CD4-positive, CD25-positive, alpha-beta regulatory T cell (primary cell): Measurements from ENCODE around the gene GAS2L3. TPM values are rescaled to one million over a fixed set of nuclear protein-coding genes. Genes with fewer than 3 reads are reported as not detected.
"Not testable (repeated sequence)": the region's sequence is repeated elsewhere in the genome, so short reads cannot be mapped to it uniquely, and the experiment has no call there.

Source experiments
- ATAC-seq, 2 donors: fragments of 150-1000 bp; cut with Tn5 transposase; one replicate each; pipeline ENCODE4 v1.10.0; 2021; ENCODE audit warnings: low read depth in 2 of 2, moderate number of reproducible peaks in 2 of 2, moderate library complexity in 1 of 2
- DNase-seq, 3 donors: peaks; one replicate each; pipeline versions ENCODE4 v3.0.0 to v3.0.0-alpha.2; 2012 to 2022; ENCODE audit warnings: mixed read lengths in 1 of 3
- H3K27ac ChIP-seq: one replicate; pipeline ENCODE4 v1.7.0; 2013; ENCODE audit warnings: mild to moderate bottlenecking, low read length; ENCODE audit not compliant: insufficient read depth, poor library complexity, severe bottlenecking
- H3K27me3 ChIP-seq: one replicate; pipeline ENCODE4 v1.7.0; 2013; ENCODE audit warnings: low read length; ENCODE audit not compliant: control insufficient read depth, insufficient read depth
- H3K36me3 ChIP-seq: one replicate; pipeline ENCODE4 v1.7.0; 2013; ENCODE audit warnings: mild to moderate bottlenecking, low read length, moderate library complexity; ENCODE audit not compliant: control insufficient read depth, insufficient read depth
- H3K4me1 ChIP-seq: 2 replicates; pipeline ENCODE4 v1.7.0; 2013; ENCODE audit warnings: mild to moderate bottlenecking, low read length; ENCODE audit not compliant: insufficient read depth, control insufficient read depth, poor library complexity, severe bottlenecking
- H3K4me3 ChIP-seq: one replicate; pipeline ENCODE4 v1.7.0; 2013; ENCODE audit warnings: low read depth, mild to moderate bottlenecking, low read length, moderate library complexity
- H3K9me3 ChIP-seq, 2 experiments: 1 replicate in 1 of 2; 2 replicates in 1 of 2; pipeline ENCODE4 v1.7.0; 2013; ENCODE audit warnings: low read length in 2 of 2, mild to moderate bottlenecking in 1 of 2, moderate library complexity in 1 of 2; ENCODE audit not compliant: control insufficient read depth in 2 of 2
- H3K27ac Mint-ChIP-seq, 3 donors: one replicate each; pipeline ENCODE4 v1.8.0; 2020 to 2022; ENCODE audit warnings: mild to moderate bottlenecking in 3 of 3, mixed read lengths in 3 of 3, moderate library complexity in 2 of 3
- H3K27me3 Mint-ChIP-seq: one replicate; pipeline ENCODE4 v1.8.0; 2022; ENCODE audit warnings: mild to moderate bottlenecking, mixed read lengths
- H3K36me3 Mint-ChIP-seq: one replicate; pipeline ENCODE4 v1.8.0; 2020; ENCODE audit warnings: mixed read lengths
- H3K4me1 Mint-ChIP-seq, 4 donors: one replicate each; pipeline ENCODE4 v1.8.0; 2020 to 2022; ENCODE audit warnings: mixed read lengths in 4 of 4, mild to moderate bottlenecking in 1 of 4
- H3K4me3 Mint-ChIP-seq, 4 donors: one replicate each; pipeline ENCODE4 v1.8.0; 2020 to 2022; ENCODE audit warnings: mild to moderate bottlenecking in 4 of 4, mixed read lengths in 4 of 4, moderate library complexity in 3 of 4
- H3K9me3 Mint-ChIP-seq, 7 donors: one replicate each; pipeline ENCODE4 v1.8.0; 2020 to 2022; ENCODE audit warnings: mixed read lengths in 7 of 7, mild to moderate bottlenecking in 3 of 7, moderate library complexity in 2 of 7
- polyA plus RNA-seq, 4 donors: library from polyadenylated mRNA; unstranded; fragments of 300-500 nt; fragmentation: Illumina TruSeq; gene quantifications; one replicate each; pipeline ENCODE4 v1.2.3, GENCODE V29; 2021
- total RNA-seq: library from RNA; stranded (reverse); gene quantifications from one replicate; pipeline ENCODE4 v1.2.3, GENCODE V29; 2022

GAS2L3 gene
- total and polyA plus RNA-seq, 5 donors from 2014 or later = 0.12 TPM; not detected in 4

- no peak for ATAC-seq
- no peaks in the 10 kb centered on the region for H3K36me3 ChIP-seq
- Mint-ChIP-seq H3K4me1 (no peaks in the 10 kb centered on the region), H3K27me3 (peaks cover 7% of the 10 kb centered on the region), H3K27ac (no peak overlapping the region), H3K4me3 (no peak overlapping the region), H3K9me3 (peaks cover 0 to 1% (median 0%) of the 10 kb centered on the region in 7 donors), H3K36me3 (no peaks in the 10 kb centered on the region)
- H3K4me3 ChIP-seq = no peak overlapping the region
- H3K9me3 ChIP-seq = no peaks in the 10 kb centered on the region
- no peak for DNase-seq
- no peaks in the 10 kb centered on the region for H3K27me3 ChIP-seq
- no peak overlapping the region for H3K27ac ChIP-seq
- no peaks in the 10 kb centered on the region for H3K4me1 ChIP-seq
Observed at GRCh38 chr12:100610666-100611430, 37.4 kb downstream of the GAS2L3 start.

- H3K9me3 Mint-ChIP-seq = no peaks in the 10 kb centered on the region
- no peaks in the 10 kb centered on the region for H3K9me3 ChIP-seq
Observed at GRCh38 chr12:100612606-100613005, 39.1 kb downstream of the GAS2L3 start.

GRCh38 chr12:100624571-100624970, 51.1 kb downstream of the GAS2L3 start:
- DNase-seq (no peak), ATAC-seq (no peak)
- no peaks in the 10 kb centered on the region for H3K36me3 ChIP-seq
- no peak overlapping the region for H3K27ac ChIP-seq
- H3K4me1 Mint-ChIP-seq = no peaks in the 10 kb centered on the region
- H3K9me3 ChIP-seq = no peaks in the 10 kb centered on the region
- H3K27ac Mint-ChIP-seq = no peak overlapping the region
- H3K27me3 ChIP-seq = no peaks in the 10 kb centered on the region
- H3K27me3 Mint-ChIP-seq = no peaks in the 10 kb centered on the region
- no peaks in the 10 kb centered on the region for H3K9me3 Mint-ChIP-seq
- no peak overlapping the region for H3K4me3 ChIP-seq
- H3K4me3 Mint-ChIP-seq = no peak overlapping the region
- no peaks in the 10 kb centered on the region for H3K36me3 Mint-ChIP-seq
- H3K4me1 ChIP-seq = no peaks in the 10 kb centered on the region

More at GRCh38 chr12:100612606-100613005, 39.1 kb downstream of the GAS2L3 start:
- Mint-ChIP-seq H3K4me3 (no peak overlapping the region), H3K36me3 (no peaks in the 10 kb centered on the region), H3K27ac (no peak overlapping the region), H3K4me1 (no peaks in the 10 kb centered on the region), H3K27me3 (no peaks in the 10 kb centered on the region)
- DNase-seq (no peak), ATAC-seq (no peak)
- Histone ChIP-seq H3K4me1 (no peaks in the 10 kb centered on the region), H3K27me3 (no peaks in the 10 kb centered on the region), H3K27ac (no peak overlapping the region), H3K4me3 (no peak overlapping the region), H3K36me3 (no peaks in the 10 kb centered on the region)

- no peaks in the 10 kb centered on the region for H3K4me1 Mint-ChIP-seq
- H3K36me3 Mint-ChIP-seq = no peaks in the 10 kb centered on the region
Observed at GRCh38 chr12:100632445-100632892, 59.0 kb downstream of the GAS2L3 start.

GRCh38 chr12:100633082-100633785, 59.8 kb downstream of the GAS2L3 start:
- not testable (repeated sequence) for H3K27me3 ChIP-seq, H3K4me3 ChIP-seq, H3K36me3 Mint-ChIP-seq, H3K4me1 Mint-ChIP-seq, H3K4me3 Mint-ChIP-seq, H3K27ac ChIP-seq, H3K36me3 ChIP-seq, H3K27ac Mint-ChIP-seq, H3K9me3 Mint-ChIP-seq, H3K9me3 ChIP-seq, H3K27me3 Mint-ChIP-seq, DNase-seq, ATAC-seq, H3K4me1 ChIP-seq

More at GRCh38 chr12:100632445-100632892, 59.0 kb downstream of the GAS2L3 start:
- H3K27me3 ChIP-seq = no peaks in the 10 kb centered on the region
- H3K4me3 Mint-ChIP-seq = no peak overlapping the region
- H3K27me3 Mint-ChIP-seq = no peaks in the 10 kb centered on the region
- H3K4me3 ChIP-seq = no peak overlapping the region
- no peak overlapping the region for H3K27ac Mint-ChIP-seq
- H3K9me3 ChIP-seq = no peaks in the 10 kb centered on the region
- ATAC-seq (no peak), DNase-seq (no peak)
- H3K27ac ChIP-seq = no peak overlapping the region
- H3K36me3 ChIP-seq = no peaks in the 10 kb centered on the region
- peaks cover 0 to 6% (median 0%) of the 10 kb centered on the region in 7 donors for H3K9me3 Mint-ChIP-seq
- H3K4me1 ChIP-seq = no peaks in the 10 kb centered on the region

GRCh38 chr12:100643246-100643645, 69.8 kb downstream of the GAS2L3 start:
- DNase-seq = no peak
- Mint-ChIP-seq H3K9me3 (peaks cover 0 to 6% (median 2%) of the 10 kb centered on the region in 7 donors), H3K4me1 (no peaks in the 10 kb centered on the region), H3K36me3 (no peaks in the 10 kb centered on the region), H3K27ac (no peak overlapping the region), H3K4me3 (no peak overlapping the region), H3K27me3 (no peaks in the 10 kb centered on the region)
- Histone ChIP-seq H3K27ac (no peak overlapping the region), H3K27me3 (no peaks in the 10 kb centered on the region), H3K4me1 (no peaks in the 10 kb centered on the region), H3K9me3 (no peaks in the 10 kb centered on the region), H3K36me3 (no peaks in the 10 kb centered on the region), H3K4me3 (no peak overlapping the region)
- no peak for ATAC-seq

GRCh38 chr12:100646896-100647295, 73.4 kb downstream of the GAS2L3 start:
- ATAC-seq = no peak

More at GRCh38 chr12:100646896-100647295, 73.4 kb downstream of the GAS2L3 start:
- Mint-ChIP-seq H3K4me1 (no peaks in the 10 kb centered on the region), H3K9me3 (peaks cover 1 to 6% (median 4%) of the 10 kb centered on the region in 7 donors), H3K4me3 (no peak overlapping the region), H3K27me3 (no peaks in the 10 kb centered on the region), H3K27ac (no peak overlapping the region), H3K36me3 (no peaks in the 10 kb centered on the region)
- no peaks in the 10 kb centered on the region for H3K27me3 ChIP-seq
- no peak overlapping the region for H3K4me3 ChIP-seq
- no peak overlapping the region for H3K27ac ChIP-seq
- H3K4me1 ChIP-seq = no peaks in the 10 kb centered on the region
- no peak for DNase-seq
- H3K36me3 ChIP-seq = no peaks in the 10 kb centered on the region
- H3K9me3 ChIP-seq = no peaks in the 10 kb centered on the region
